Urinary bladder (tissue), 4 donors: ENCODE measurements around the gene SUPT4H1. TPM values are rescaled to one million over a fixed set of nuclear protein-coding genes. Genes with fewer than 3 reads are reported as not detected.

Source experiments
- DNase-seq: peaks from one replicate; pipeline ENCODE4 v3.0.0-alpha.2; 2015; ENCODE audit errors: extremely low spot score
- H3K27ac ChIP-seq: one replicate; pipeline ENCODE4 v1.5.1; 2013; ENCODE audit warnings: low read depth, mild to moderate bottlenecking, moderate library complexity
- H3K36me3 ChIP-seq: one replicate; pipeline ENCODE4 v1.6.1; 2013; ENCODE audit warnings: mild to moderate bottlenecking, moderate library complexity; ENCODE audit not compliant: insufficient read depth
- H3K4me1 ChIP-seq: one replicate; pipeline ENCODE4 v1.6.1; 2013; ENCODE audit warnings: mild to moderate bottlenecking, moderate library complexity; ENCODE audit not compliant: insufficient read depth
- H3K4me3 ChIP-seq: one replicate; pipeline ENCODE4 v1.5.1; 2013; ENCODE audit warnings: low read depth, low read length
- WGBS: extraction: QIAGEN DNeasy Blood & Tissue Kit; methylation state at CpG from one replicate; pipeline ENCODE4 v1.1.7; 2013; 5-methylcytosine and 5-hydroxymethylcytosine counted together
- polyA plus RNA-seq: library from polyadenylated mRNA; stranded (reverse); fragments of 200-250 nt; gene quantifications from one replicate; pipeline ENCODE4 v1.2.3, GENCODE V29; 2013
- total RNA-seq: library from RNA; depleted of rRNA; stranded (reverse); fragments of >200 nt; gene quantifications from one replicate; pipeline ENCODE4 v1.2.3, GENCODE V29; 2014
- donor health status: healthy with polysubstance abuse.
- donor health status: healthy.

The SUPT4H1 gene
- total and polyA plus RNA-seq, 2 donors: 41.9 to 98.3 TPM

GRCh38 chr17:58336456-58337209 lies 15.4 kb downstream of the SUPT4H1 start:
- H3K27ac ChIP-seq: peak overlapping the region; percentile 4
- H3K36me3 ChIP-seq: no peaks in the 10 kb centered on the region
- DNase-seq: no peak
- 46% methylated on average over 5 of the region's 5 CpGs for WGBS
- no peak overlapping the region for H3K4me3 ChIP-seq
- H3K4me1 ChIP-seq: no peaks in the 10 kb centered on the region

DNA sequence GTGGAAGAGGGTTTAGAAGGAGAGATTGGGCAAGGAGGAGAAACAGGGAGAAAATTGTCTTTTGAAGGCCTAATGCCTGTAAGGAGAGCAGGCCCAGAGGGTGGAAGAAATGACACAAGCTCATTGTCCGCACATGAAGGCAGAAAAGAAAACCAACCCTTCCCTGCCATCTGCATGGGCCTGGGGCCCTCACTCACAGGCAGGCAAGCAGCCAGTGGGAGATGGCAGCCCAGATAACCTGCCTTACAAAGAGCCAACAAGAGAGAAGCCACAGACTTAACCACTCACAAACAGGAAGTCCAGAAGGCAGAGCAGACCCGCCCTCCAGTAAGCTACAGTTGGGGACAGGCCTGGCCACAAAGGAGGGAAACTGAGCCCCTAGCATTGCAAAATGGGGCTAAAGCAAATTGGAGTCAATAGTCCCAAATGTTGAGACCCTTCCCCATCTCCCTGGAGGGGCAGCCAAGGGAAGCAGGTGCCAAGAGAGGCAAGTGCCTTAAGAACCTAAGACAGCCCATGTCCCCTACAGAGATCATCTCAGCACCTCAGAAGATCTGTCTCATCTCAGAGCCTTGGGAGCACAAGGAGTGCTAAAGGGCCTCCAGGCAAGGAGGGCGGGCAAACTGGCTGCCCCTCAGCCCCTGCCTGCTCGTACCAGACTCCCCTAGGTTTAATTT lies 16.1 kb downstream of the SUPT4H1 start:
- Histone ChIP-seq H3K36me3 (no peaks in the 10 kb centered on the region), H3K4me1 (no peaks in the 10 kb centered on the region), H3K4me3 (no peak overlapping the region), H3K27ac (peak overlapping the region; percentile 19)
- no peak for DNase-seq
- 77% methylated on average over 4 of the region's 4 CpGs for WGBS

- DNase-seq: no peak
- H3K4me1 ChIP-seq: no peaks in the 10 kb centered on the region
- WGBS: 68% methylated on average over 10 of the region's 10 CpGs
- no peak overlapping the region for H3K27ac ChIP-seq
- no peak overlapping the region for H3K4me3 ChIP-seq
- no peaks in the 10 kb centered on the region for H3K36me3 ChIP-seq
Measured at GRCh38 chr17:58335061-58335731, 16.8 kb downstream of the SUPT4H1 start.

- Histone ChIP-seq H3K4me3 (no peak overlapping the region), H3K4me1 (no peaks in the 10 kb centered on the region), H3K27ac (no peak overlapping the region), H3K36me3 (no peaks in the 10 kb centered on the region)
- 88% methylated on average over 9 of the region's 9 CpGs for WGBS
- no peak for DNase-seq
Measured at GRCh38 chr17:58334661-58335060, 17.3 kb downstream of the SUPT4H1 start.

DNA sequence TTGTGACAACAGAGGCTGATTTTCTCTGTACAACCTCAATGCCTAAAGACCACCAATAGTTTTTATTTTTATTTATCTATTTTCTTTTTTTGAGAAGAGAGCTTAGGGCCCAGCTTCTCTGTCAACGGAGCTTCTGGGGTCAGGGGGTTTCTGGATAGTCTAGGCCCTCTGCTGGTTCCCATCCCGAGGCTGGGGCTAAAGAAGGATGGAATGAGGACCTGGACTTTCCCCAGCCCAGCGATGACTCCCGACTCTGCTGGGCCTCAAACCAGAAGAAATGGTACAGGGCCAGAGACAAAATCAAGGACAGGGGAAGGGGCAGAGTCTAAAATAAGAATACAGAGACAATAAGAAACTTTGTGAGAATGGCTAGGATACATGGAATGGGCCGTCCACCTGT lies 17.7 kb downstream of the SUPT4H1 start:
- H3K4me1 ChIP-seq: no peaks in the 10 kb centered on the region
- DNase-seq: no peak
- 79% methylated on average over 5 of the region's 5 CpGs for WGBS
- H3K4me3 ChIP-seq: no peak overlapping the region
- H3K36me3 ChIP-seq: no peaks in the 10 kb centered on the region
- no peak overlapping the region for H3K27ac ChIP-seq

- Histone ChIP-seq H3K36me3 (no peaks in the 10 kb centered on the region), H3K27ac (no peak overlapping the region), H3K4me1 (no peaks in the 10 kb centered on the region), H3K4me3 (no peak overlapping the region)
- WGBS: 59% methylated on average over 6 of the region's 6 CpGs
- DNase-seq: no peak
Measured at GRCh38 chr17:58333736-58334207, 18.2 kb downstream of the SUPT4H1 start.

- Histone ChIP-seq H3K4me3 (peak overlapping the region; percentile 20), H3K36me3 (no peaks in the 10 kb centered on the region), H3K4me1 (no peaks in the 10 kb centered on the region), H3K27ac (no peak overlapping the region)
- WGBS: 71% methylated on average over 21 of the region's 21 CpGs
- DNase-seq: no peak
Measured at GRCh38 chr17:58332778-58333735, 18.9 kb downstream of the SUPT4H1 start.

GRCh38 chr17:58331815-58332777 lies 19.9 kb downstream of the SUPT4H1 start:
- DNase-seq: no peak
- Histone ChIP-seq H3K27ac (peak overlapping the region; percentile 11), H3K36me3 (no peaks in the 10 kb centered on the region), H3K4me3 (peak overlapping the region; percentile 35), H3K4me1 (no peaks in the 10 kb centered on the region)
- WGBS: 79% methylated on average over 31 of the region's 31 CpGs

DNA sequence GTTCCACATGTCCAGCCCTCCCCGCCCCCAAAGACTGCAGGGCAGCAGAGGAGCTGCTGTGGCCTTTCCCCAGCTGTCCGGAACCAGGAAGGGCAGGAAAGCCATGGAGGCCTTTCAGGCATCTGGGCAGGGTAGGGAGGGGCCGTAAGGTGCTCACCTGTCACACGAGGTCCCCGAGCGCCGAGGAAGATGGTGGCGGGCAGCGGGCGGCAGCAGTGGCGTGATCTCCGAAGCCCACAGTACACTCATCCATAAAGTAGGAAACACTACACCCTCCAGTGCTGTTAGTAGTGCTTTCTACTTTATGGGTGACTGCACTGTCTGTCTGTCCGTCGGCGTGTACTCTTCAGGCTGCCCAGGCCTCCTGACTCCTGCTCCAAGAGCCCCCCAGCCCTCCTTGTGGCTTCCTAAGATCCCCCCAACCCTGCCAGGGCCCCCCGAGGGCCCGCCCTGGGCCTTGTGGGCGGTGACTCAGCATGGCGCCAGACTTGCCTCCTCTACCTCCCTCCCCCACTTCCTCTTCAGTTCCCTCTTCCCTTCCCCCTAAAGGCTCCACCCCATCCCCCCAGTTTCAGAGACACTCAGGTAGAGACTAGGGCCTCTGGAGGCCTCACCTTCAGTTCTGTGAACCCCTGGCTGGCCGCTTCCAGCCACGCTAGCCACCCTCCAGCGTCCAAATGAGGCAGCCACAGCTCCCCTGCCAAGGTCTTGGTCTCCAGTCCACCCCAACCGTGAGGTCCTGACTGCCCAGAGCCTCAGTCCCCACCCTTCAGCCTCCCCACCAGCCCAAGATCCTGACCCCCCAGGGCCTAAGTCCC lies 20.8 kb downstream of the SUPT4H1 start:
- no peaks in the 10 kb centered on the region for H3K36me3 ChIP-seq
- H3K4me1 ChIP-seq: no peaks in the 10 kb centered on the region
- 82% methylated on average over 23 of the region's 23 CpGs for WGBS
- no peak overlapping the region for H3K27ac ChIP-seq
- DNase-seq: no peak
- H3K4me3 ChIP-seq: peak overlapping the region; percentile 35

DNA sequence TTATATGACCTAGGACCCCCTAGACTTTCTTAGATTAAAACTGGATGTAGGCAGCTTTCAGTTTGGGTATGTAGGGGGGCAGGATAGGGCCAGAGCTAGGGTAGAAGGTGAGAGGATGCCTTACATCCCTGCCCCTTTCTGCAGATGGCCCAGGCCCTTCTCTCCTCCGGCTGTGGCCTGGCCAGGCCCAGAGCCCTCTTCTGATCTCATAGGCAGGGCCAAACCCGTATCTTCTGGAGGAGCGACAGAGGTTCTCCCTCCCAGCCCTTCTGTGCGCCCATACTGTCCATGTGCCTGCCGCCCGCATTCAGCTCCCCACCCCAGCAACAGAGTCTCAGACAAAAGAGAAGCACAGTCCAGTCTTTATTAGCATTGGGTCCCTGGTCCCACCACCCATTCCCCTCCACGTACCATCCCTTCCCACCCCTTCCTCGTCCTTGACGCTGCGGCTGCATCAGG lies 21.4 kb downstream of the SUPT4H1 start:
- DNase-seq: no peak
- peak overlapping the region; percentile 35 for H3K4me3 ChIP-seq
- 81% methylated on average over 10 of the region's 10 CpGs for WGBS
- no peaks in the 10 kb centered on the region for H3K36me3 ChIP-seq
- no peaks in the 10 kb centered on the region for H3K4me1 ChIP-seq
- no peak overlapping the region for H3K27ac ChIP-seq

DNA sequence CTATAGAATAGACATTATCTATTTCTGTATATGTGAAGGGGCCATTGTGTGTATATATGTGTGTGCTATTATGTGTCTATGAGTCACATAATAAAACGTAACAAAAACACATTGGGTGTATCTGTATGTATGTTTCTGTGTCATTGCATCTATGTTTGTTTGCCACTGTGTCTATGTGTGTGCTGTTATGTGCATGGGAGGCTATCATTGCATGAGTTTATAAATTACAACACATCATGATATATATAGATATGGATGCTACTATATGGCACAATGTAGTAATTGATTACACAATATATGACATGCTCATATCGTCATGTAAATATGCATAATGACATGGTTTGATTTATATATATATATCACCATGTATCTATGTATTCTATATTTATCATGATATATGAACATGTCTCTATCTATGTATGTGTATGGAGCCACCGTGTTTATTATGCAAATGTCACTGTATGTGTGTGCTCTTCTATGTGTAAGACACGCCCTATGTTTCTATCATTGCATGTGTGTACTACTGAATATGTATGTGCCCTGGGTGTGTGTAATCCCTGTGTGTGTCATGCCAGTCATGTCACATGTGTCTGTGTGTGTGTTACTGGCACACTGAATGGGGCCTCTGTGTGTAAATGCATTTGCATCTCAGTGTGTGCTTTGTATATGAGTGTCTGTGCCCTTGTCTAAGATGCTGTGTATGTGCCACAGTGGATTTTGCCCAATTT lies 22.0 kb downstream of the SUPT4H1 start:
- WGBS: 78% methylated on average over 4 of the region's 4 CpGs
- H3K4me3 ChIP-seq: no peak overlapping the region

More for the DNA sequence above, 22.0 kb downstream of the SUPT4H1 start:
- no peaks in the 10 kb centered on the region for H3K36me3 ChIP-seq
- H3K27ac ChIP-seq: no peak overlapping the region
- DNase-seq: no peak
- no peaks in the 10 kb centered on the region for H3K4me1 ChIP-seq
